GM20000 (cell line): ENCODE measurements around the gene RTN4R.

Experiments used
- DNase-seq: peaks from one replicate; pipeline ENCODE4 v3.0.0; 2012; ENCODE audit warnings: low spot score
- TF ChIP-seq, protein P1 (sequence below): IDR thresholded peaks from 2 replicates; pipeline ENCODE4 v1.5.1; 2012; ENCODE audit warnings: mild to moderate bottlenecking, control low read depth; ENCODE audit errors: extremely low read depth, missing control alignments

The RTN4R gene

DNA sequence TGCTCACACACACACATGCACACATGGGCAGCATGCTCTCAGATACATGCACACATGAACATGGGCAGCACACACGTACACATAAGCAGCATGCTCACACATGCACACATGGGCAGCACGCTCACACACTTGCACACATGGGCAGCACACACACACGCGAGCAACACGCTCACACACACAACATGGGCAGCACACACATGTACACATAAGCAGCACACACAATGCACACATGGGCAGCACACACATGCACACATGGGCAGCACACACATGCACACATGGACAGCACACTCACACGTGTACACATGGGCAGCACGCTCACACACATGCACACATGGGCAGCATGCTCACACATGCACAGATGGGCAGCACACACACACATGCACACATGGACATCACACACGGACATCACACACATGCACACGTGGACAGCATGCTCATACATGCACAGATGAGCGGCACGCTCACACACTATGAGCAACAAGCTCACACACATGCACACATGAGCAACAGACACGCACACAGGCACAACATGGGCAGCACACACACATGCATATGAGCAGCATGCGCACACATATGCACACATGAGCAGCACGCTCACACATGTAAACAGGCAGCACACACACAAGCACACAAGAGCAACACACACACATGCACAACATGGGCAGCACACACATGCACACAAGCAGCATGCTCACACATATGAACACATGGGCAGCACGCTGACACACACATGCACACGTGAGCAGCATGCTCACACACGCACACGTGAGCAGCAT, 43.0 kb downstream of the RTN4R start:
- no peak for DNase-seq
- TF ChIP-seq, protein P1, sequence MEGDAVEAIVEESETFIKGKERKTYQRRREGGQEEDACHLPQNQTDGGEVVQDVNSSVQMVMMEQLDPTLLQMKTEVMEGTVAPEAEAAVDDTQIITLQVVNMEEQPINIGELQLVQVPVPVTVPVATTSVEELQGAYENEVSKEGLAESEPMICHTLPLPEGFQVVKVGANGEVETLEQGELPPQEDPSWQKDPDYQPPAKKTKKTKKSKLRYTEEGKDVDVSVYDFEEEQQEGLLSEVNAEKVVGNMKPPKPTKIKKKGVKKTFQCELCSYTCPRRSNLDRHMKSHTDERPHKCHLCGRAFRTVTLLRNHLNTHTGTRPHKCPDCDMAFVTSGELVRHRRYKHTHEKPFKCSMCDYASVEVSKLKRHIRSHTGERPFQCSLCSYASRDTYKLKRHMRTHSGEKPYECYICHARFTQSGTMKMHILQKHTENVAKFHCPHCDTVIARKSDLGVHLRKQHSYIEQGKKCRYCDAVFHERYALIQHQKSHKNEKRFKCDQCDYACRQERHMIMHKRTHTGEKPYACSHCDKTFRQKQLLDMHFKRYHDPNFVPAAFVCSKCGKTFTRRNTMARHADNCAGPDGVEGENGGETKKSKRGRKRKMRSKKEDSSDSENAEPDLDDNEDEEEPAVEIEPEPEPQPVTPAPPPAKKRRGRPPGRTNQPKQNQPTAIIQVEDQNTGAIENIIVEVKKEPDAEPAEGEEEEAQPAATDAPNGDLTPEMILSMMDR = no peak

DNA sequence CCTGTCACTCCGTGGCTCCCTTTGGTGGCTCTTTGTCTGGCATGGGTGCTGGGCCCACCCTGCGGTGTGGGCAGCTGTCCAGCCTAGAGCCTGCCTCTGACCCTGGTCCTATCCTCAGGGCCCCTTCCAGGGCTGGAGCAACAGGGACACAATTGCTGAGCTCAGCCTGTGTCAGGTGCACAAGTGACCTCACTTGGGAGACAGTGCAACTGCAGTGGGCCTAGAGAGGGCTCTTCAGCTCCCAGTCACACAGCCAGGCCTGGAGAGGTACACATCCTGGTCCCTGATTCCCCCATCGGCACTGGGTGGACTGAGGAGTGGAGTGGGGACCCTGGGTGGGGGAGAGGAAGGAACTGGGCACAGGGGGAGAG, 43.9 kb downstream of the RTN4R start:
- TF ChIP-seq, protein P1 = no peak
- DNase-seq = no peak

DNA sequence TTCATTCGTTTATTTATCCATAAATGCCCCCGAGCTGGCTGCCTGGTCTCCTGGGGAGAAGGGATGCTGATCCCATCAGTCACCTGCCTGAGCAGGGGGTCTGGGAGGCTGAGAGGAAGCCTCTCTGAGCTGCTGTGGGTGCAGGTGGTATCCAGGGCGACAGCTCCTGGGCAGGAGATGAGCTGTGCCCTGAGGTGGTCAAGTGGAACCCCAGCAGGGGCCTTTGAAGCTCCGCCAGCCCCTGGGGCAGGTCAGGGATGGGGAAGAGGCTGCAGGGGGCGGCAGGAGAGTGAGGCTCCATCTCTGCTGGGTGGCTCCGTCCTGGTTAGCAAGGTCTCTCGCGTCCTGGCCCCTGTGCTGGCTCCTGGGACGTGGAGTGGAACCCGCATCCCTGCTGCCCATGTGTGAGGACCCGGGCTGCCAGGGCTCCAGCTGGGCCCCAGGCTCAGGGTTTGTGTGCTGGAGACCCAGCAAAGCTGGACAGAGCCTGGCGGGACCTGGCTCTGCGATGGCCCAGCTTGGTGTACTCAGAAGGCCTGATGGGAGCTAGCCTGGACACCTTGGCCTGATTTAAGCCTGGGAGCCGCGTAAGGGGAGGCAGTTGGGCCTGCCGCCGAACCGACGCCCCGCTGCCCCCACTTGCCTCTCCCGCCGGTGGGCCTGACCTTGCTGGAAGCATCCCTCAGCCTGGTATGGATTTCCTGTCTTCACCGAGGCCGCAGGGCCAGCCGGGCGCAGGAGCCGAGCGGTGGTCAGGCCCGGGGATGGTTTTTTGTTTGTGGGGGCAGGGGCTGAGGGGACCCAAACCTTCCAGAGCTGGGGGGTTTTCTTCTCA, 44.5 kb downstream of the RTN4R start:
- no peak for DNase-seq
- TF ChIP-seq, protein P1 = no peak

DNA sequence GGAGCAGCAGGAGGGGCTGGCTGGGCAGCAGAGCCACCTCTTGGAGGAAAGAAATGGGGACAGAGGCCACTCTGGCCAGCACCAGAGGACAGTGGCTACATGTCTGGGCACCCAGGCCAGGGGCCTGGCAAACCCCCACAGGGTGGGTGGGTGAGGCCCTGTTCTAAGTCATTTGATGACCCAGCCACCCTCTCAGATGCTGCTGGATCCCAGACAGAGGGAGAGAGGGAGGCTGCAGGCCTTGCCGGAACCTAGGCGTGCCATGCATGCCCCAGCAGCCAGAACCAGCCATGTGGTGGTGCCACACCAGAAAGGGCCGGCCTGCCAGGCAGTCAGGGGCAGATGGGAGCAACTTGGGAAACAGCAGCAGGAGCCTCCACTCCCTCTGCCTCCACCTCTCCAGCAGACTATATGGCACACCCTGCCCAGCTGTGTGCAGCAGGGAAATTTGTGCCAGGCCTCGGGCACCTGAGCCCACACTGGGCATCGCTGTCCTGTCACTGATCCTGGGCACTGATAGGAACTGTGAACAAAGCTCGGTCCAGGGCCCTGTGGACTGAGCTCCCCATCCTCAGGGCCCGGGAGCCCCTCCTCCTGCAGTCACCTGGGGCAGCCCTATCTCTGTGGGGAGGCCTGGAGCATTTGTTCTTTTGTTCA, 45.2 kb downstream of the RTN4R start:
- no peak for DNase-seq
- TF ChIP-seq, protein P1 = no peak

DNA sequence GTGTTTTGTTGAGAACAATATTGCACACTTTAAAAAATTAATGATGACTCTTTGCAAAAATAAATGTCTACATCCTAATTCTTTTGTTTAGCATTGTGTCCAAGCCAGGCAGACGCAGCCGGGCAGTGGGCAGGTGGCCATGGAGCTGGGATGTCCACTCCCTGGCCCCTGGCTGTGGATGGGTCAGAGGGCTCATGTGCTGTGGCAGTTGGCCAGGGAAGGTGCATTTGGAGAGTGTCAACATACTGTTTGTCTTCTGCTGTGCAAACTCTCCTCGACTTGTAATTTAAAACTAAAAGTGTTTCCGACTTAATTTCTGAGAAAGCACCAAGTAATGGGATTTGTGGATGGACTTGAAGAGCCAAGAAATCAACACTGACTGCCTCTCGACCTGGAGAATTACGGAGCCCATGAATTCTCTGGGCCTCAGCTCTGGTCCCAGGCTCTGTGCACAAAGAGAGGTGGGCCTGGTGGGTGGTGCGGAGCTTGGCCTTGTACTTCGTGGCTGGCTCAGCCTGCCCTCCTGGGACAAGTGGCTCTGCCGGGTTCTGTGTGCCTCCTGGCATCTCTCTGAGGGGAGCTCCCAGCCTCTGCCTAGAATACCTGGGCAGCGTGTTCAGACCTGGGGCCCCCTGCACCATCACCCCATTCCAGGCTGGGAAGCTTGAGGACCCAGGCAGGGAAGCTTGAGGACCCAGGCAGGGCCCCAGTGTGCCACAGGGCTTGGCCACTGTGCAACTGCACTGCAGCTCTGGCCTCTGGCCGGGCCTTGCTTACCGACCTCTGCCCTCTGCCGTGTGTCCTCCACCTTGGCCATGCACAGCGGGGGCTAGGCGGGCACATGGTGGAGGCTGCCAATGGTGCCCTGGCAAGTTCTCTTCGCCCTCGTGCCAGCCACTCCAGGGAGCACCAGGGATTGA, 46.4 kb downstream of the RTN4R start:
- TF ChIP-seq, protein P1 = no peak
- DNase-seq = no peak

DNA sequence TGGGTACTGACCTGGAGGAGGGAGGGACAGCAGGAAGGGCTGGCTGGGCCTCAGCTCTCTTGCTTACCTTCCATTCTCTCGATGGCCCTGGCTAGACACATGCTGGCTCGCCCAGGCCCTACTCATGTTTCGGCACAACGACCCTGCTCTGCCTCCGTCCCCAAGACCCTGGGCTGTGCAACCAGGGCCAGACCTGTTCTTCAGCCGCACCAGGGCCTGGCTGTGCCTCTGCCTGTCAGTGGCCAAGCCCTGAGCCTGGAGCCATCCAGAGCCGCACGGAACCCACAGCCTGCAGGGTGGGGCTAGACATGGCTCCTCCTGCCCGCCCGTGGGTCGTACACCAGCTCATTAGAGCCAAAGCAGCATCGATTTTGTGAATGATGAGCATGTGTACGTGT, 47.5 kb downstream of the RTN4R start:
- DNase-seq = no peak
- TF ChIP-seq, protein P1 = no peak
